GM19455 (cell line): ENCODE data around the gene GPR39.

ENCODE experiments used
- ATAC-seq: cut with Tn5 transposase; IDR thresholded peaks from one replicate; pipeline ENCODE4 v1.9.1; 2021; ENCODE audit not compliant: unreplicated experiment

The GPR39 gene

DNA sequence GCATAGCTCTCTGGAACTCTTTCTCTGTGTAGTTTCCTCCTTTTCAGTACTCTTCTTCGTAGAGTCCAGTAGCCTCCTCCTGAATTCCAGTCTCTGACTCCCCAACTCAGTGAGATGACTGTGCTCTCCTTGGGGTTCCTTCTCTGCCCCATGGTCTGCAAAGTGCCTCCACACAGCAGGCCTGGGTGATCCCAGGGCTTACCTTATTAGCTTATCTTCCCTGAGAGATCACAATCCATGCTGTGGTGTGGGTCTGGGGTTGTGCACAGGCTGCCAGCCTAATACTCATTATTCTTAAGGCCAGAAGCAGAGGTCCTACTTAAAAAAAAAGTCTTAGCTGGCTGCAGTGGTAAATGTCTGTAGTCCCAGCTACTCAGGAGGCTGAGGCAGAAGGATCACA lies 4.6 kb upstream of the GPR39 start:
- ATAC-seq = no peak

DNA sequence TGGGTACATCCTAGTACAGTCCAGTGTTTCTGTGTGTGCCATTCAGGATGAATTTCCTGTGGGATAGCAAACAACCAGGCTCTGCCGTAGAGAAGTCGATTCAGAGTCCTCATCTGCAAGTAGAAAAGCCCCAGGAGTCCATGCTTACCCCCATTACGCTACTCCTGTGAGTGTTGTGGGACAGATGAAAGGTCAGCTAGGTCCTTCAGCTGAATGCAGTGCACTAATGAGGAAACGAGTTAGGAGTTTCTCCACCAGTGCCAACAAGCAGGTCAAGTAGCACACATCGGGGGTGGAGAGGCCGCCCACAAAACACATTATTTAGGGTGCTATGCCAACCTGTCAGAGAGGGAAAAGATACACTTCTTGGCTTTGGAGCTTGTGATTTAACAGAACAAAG lies 2.5 kb upstream of the GPR39 start:
- no peak for ATAC-seq

DNA sequence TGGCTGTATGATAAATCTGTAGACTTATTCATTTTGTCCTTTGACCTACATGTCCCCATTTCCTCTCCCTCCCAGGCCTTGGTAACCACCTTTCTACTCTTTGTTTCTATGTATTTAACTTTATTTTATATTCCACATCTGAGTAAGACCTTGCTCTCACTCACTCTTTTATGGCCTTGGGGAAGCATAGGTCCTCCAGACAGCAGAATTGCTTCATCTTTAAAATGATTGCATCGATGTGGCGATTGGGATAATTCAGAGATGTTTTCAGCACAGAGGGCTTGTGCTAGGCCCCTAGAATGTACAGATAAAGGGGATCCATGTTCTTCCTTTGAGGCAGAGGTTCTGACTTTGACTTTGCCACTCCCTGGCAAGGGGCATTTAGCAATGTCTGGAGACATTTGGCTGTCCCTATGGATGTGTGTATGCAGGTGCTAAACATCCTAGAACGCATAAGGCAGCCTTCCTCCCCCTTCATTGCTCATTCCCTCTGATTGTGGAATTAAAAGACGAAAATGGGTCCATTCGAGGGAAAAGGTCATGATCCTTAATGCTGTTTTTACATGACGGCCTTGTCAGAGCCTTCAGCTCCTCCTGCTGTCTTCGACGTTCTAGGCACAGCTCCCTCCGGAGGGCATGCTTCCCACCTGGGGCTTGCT lies 1.2 kb upstream of the GPR39 start:
- no peak for ATAC-seq

DNA sequence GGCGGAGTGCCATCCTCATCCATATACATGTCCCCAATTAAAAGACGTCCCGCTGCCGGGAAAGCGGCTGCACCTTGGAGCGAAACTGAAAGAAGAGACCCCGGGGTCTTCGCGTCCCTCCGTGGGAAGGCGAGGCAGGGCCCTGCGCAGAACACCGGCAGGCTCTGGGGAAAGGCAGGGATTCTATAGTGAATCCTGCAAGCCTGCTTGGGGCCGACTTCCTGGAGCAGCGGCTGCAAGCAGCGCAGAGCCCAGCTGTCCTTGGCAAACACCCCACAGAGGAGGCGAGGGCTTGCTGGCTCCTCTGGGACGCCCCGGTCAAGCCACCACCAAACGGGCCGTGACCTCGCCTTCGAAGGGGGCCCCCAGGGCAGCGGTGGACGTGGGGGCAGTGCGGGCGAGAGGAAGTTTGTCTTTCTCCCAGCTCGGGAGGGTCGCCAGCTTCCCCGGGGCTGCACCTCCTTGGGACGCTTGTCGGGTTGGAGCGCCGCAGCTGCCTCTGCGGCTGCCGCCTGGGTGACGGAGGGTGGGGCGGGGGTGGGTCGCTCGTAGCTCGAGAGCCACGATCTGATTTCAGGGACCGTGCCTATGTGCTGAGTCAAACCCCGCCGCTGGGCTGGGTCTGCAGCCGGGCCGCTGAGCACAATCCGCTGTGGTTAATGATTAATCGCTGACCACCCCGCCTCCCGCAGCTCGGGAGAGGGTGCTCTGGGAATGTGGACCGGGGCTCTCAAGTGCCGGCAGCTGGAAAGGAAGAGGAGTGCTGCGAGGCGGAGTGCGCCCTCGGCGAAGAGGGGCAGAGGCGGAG lies 486 bp upstream of the GPR39 start:
- no peak for ATAC-seq

DNA sequence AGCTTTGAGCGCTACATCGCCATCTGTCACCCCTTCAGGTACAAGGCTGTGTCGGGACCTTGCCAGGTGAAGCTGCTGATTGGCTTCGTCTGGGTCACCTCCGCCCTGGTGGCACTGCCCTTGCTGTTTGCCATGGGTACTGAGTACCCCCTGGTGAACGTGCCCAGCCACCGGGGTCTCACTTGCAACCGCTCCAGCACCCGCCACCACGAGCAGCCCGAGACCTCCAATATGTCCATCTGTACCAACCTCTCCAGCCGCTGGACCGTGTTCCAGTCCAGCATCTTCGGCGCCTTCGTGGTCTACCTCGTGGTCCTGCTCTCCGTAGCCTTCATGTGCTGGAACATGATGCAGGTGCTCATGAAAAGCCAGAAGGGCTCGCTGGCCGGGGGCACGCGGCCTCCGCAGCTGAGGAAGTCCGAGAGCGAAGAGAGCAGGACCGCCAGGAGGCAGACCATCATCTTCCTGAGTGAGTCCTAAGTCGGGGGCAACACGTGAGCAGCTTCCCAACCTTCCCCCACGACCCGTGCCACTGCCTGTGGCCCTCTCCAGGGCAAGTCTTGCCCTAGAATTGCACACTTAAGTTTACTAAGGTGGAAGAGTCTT lies 928 bp downstream of the GPR39 start:
- no peak for ATAC-seq

DNA sequence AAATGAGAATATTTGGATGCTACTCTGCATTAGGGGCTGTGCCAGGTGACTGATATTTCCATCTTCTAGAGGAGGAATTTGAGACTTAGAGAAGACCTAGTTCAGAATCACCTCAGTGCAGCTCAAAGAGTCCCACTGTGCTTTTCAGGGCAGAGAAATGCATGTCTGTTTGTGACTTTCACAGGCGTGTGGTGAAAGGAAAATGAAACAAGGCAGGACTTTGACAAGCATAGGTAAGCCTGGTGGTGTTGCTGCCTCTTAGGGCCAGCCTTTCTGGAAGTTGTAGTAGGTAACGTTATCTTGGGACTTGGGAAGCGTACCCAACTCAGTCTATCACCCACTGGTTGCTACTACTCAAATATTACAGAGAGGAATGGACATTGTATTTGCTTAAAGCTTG lies 2.6 kb downstream of the GPR39 start:
- ATAC-seq = no peak

DNA sequence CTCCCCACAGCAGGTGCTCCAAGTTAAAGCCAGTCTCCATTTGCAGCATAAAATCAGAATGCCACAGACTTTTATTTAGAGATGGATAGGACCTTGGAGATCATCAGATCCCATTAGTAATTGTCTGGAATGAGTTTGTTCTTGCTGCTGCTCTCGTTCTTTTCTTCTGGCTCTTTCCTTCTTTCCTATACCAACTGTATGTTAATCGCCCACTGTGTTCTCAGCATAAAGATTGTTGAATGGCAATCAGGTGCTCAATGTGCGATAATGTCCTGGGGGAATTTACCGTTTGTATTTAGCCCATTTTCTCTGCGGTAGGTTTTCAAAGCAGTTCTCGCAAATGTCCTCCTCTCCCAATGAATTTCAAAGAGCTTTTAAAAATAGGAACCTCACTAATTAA lies 3.3 kb downstream of the GPR39 start:
- no peak for ATAC-seq

DNA sequence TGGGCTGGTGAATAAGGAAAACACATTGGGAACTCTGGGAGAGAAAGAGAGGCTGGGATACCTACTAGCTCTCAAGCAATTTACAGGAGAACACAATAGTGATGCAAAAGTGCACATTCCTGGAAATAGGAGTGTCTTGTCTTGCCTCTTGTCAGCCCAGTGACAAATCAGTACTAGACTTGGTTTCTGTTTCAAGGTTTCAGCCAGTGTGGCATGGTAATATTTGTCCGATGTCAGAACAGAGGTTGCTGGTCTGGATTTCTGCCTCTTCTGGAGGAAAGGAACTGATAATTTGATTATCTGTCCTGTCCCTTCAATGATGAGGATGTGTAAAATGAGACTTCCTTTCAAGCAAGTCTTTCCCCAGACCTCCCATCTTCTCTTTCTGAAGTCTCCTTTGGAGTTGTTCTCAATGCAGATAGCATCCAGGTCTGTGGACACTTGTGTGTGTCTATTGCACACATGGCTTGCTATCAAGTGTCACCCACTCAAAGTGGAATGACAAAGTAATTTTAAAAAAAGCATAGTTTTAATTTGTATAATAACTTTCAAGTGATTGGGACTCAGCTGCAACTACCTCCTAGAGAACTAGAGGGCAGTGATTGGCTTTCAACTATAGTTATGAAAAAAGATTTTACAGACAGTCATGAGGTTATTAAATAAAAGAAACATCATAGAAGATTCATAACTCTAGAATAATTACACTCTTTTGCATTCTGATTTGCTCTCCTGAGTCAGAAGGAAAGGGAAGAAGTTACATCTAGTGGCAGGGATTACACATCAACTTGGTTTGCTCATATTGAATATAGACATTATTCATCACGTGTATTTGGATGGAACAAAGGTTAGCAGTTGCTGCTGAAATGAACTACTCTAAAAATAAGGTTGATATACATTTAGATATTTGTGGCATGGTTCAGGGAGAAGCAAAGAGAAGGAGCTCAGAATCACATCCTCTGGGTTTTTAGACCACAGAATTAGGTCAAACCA lies 4.5 kb downstream of the GPR39 start:
- ATAC-seq = no peak

DNA sequence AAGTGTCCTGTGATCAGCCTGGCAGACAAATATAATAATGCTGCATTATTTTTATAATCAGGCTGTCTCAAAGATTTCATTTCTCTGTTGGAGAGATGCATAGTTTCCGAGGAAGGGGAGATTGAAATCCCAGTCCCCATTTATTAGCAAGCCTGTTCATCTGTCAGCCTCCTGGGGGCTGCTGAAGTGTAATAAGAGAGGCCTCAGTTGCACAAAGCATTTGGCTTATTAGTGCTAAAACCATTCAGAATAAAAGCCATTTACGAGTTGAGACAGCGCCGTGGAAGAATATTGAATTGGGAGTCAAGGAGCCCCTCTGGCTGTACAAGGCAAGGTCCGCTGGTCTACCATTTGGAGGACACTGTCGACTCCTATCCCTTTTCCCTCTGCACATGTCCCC lies 6.1 kb downstream of the GPR39 start:
- ATAC-seq = no peak

DNA sequence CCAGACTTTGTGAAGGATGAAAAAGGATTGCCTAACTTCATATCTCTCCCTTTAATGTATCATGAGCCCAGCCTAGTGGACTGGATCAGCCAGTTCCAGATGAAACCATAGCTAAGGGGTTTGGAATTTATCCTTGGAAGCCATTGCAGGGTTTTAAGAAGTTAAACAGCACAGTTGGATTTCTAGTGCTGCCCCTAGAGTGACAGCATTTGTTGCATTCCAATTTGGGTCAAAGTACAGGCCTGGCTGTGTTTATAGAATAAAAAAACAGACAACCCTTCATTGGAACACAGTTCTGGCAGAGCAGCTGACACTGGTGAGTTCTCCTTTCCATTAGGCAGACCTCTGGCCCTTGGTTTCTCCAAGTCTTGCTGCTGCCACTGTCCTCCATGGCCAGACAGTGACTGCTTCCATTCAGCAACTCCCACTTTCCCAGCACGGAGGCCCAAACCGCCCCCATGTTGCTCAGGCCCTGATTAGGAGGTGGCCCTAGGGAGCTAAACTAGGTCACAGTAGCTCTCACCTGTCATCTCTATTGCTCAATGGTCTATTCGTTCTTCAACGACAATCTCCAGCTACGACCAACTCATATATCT lies 8.0 kb downstream of the GPR39 start:
- no peak for ATAC-seq

DNA sequence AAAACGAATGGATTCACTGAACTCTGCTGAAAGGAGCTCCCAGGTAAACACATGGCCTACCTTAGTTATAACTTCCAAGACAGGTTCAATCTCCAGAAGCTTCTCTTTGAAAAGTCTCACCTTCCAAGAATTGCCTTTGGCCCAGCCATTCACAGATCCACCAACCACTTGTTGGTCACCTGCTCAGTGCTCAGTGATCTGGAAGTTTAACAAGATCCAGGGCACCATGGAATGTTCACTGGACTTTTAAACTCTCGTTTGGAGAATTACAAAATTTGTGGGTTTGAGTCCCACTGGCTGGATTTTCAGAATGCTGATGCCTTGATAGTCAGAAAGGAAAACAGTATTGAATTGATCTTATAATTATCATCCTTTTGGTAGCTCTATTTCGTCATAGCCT lies 9.4 kb downstream of the GPR39 start:
- ATAC-seq = no peak

DNA sequence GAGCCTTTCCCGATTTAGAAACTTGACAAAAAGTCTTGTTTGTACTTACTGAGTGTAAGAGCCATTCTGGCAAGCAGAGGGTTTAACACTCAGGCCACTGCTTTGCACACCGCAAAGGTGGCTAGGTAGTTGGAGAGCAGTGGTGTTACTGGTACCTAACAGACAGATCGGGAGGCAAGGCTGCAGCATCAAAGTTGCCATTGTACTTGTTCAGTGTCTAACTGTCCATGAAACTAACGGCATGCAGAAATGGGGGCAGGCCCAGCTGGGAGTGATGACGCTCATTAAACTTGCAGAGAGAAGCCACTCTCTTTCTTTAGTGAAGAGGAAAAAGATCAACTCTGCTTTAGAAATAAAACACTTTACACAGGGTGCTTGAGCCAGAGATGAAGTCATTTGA lies 10.1 kb downstream of the GPR39 start:
- ATAC-seq = no peak

DNA sequence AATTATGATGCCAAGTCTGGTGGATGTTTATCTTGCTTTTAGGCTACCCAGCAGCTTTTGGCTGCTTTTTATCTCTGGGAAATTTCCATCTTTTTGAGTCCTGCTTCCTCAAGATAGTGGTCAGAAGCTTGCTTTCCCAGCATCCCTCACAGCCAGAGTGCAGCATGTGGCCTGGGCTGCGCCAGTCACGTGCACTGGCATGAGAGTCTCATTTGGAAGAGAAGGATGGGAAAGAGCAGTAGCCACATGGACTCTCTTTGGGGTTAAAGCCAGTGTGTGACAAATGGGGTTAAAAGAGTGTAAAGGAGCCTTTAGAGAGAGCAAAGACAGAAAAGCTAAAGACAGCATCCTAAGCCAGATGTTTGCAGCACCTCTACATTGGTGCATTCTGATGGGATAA lies 12.7 kb downstream of the GPR39 start:
- ATAC-seq = no peak

DNA sequence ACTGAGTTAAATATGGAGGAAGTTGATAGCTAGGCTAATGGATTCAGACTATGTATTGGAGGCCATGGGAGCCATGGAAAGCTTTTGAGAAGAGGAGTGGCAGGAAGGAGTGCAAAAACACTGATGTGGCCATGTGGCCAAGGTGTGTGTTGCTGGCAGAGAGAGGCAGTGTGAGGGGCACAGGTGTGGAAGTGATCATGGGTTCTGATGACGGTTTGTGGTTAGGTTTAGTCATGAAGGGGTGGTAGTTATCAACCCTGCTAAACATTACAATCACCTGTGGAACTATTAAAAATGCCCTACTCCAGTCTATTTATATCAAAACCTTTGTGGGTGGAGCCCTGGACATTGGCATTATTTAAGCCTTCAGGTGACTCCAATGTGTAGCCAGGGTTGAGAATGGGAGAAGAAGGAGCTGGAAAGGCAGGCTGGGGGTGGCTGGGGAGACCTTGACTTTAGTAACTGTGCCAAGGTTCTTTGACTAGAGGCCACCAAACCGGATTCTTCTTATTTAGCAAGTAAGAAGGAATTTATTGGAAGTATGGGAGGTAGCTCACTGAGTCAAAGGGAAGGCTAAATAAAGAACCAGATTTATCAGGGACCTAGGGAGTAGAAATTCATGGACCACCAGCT lies 13.5 kb downstream of the GPR39 start:
- ATAC-seq = no peak

DNA sequence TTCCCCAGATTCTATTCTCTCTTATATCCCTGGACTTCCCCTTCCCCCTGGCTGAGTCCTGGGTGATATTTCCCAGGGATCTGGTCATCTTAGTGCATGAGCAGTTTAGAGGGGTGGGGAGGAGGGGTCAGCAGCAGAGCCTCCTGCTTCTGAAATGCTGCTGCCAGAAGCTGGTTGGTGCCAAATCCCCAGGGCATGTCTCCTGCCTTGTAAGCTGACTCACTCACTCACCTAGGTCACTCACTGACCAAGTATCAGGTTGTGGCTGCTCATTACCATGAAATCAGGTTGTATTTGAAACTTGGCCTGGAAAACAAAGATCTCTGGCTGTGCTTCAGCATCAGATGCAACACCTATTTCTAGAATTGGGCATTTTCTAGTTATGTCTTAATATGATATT lies 14.3 kb downstream of the GPR39 start:
- no peak for ATAC-seq

DNA sequence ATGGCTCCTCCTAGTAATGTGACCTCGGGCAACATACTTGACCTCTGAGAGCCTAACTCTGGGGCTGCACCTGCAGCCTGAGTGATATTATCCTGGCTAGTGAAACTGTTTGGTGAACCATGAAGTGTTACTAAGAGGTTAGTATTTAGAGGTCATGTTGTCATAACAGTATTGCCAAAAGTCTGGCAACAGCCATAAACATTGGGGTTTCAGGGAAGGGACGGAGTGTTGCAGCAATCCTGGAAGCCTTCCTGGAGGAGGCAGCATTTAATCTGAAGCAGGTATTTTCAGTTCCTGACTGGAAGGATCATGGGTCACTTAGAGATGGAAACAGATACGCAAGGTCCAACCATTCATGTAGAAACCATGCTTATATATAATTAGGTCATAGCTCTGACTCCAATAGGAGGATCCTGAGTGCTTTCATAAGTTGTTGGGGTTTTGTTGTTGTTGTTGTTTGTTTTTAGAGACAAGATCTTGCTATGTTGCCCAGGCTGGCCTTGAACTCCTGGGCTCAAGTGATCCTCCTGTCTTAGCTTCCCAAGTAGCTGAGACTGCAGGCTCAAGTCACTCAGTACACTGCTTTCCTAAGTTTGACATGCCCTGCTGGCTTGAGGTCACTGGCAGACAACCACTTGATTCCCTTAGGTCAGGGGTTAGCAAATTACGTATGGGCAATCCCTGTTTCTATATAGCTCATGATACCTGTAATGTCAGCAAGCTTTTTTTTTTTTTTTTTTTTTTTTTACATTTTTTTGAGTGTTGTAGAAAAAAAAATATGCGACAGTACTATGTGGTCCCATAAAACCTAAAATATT lies 21.5 kb downstream of the GPR39 start:
- ATAC-seq = no peak

DNA sequence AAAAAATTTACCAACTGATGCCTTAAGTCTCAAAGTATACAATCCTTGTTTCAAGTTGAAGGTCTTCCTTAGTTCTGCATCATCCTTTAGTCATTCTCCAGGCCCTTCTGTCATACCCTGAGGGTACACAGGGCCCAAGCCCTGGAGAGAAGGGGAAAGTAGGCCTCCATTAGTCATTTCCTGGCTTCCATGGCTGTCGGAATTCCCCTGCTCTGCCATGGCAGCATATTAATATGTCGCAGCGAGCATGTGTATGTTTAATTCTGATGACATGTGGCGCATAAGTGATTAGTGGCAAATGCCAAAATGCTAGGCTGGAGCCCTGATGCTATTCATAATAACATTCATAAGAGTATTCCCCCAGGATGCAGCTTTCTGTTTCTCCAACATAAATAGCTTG lies 22.1 kb downstream of the GPR39 start:
- no peak for ATAC-seq

DNA sequence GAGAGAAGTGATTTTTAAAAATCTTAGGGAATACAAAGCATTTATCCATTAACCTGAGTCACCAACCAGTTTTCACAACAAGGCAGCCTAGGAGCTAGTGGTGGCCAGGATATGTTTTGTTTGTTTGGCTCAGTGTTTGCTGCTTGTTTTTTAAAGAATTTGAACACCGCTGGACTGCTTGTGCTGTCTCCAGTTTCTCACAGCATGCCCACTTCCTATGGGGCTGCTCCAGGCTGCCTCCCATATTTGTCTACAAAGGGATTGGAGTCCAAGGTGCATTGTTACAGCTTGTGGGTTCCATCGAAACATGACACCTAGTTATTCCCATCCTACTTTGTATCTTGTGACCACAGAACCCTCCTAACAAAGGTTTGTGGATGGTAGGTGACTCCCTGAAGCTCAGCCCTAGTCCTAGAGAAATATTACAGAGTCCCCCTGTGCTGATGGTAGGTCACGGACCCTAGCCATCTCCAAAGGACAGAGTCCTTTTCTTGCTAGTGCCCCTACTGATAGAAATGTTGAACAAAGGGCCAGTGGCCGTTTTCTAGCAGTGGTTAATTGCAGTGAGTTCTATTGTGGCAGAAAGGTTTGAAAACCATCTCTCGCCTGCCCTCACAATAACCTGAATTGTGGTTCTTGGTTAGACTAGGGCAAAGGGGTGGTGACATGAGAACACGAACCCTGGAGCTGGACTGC lies 23.2 kb downstream of the GPR39 start:
- ATAC-seq = no peak

DNA sequence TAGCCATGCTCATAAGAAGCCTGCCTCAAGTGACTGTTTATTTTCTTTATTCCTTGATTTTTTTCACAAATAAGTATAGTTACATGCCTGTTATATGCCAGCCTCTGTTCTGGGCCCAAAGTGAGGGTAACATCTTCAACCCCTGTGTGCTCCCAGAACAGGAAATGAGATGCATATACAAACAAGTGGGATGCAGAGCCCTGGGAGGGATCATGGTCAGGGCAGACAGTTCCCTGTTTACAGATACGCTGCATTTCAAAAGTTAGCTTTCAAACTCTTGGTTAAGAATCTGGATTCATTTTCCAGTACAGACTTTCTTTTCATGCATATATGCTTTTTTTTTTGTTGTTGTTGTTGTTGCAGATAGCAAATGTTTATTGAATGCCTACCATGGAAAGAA lies 24.4 kb downstream of the GPR39 start:
- ATAC-seq = no peak
